DOHH2 (cell line): ENCODE measurements around the gene CIB4.

Experiments used
- H3F3A ChIP-seq: fragments of 200-600 bp; sonication (generic), shearing (Covaris generic); 2 replicates; pipeline ENCODE4 v1.6.0; 2016; ENCODE audit warnings: antibody characterized with exemption, mild to moderate bottlenecking; ENCODE audit not compliant: control insufficient read depth, insufficient read depth
- H3K27ac ChIP-seq: fragments of 200-600 bp; sonication (generic); 2 replicates; pipeline ENCODE4 v1.5.1; 2014; ENCODE audit warnings: low read depth, mild to moderate bottlenecking, low read length, moderate library complexity
- H3K27me3 ChIP-seq: fragments of 200-600 bp; sonication (generic); 2 replicates; pipeline ENCODE4 v1.6.1; 2014; ENCODE audit warnings: mild to moderate bottlenecking, low read length, mixed read lengths; ENCODE audit not compliant: control insufficient read depth
- H3K36me3 ChIP-seq: fragments of 200-600 bp; sonication (generic); 2 replicates; pipeline ENCODE4 v1.6.1; 2014; ENCODE audit warnings: mild to moderate bottlenecking, low read length, moderate library complexity, mixed read lengths; ENCODE audit not compliant: control insufficient read depth
- H3K4me1 ChIP-seq: fragments of 200-600 bp; sonication (generic); 2 replicates; pipeline ENCODE4 v1.6.1; 2014; ENCODE audit warnings: mild to moderate bottlenecking, low read length, mixed read lengths; ENCODE audit not compliant: control insufficient read depth
- H3K4me2 ChIP-seq: fragments of 200-600 bp; sonication (generic); 2 replicates; pipeline ENCODE4 v1.6.0; 2014; ENCODE audit warnings: mild to moderate bottlenecking, low read length, moderate library complexity
- H3K4me3 ChIP-seq: fragments of 200-600 bp; sonication (generic); 2 replicates; pipeline ENCODE4 v1.5.1; 2014; ENCODE audit warnings: mild to moderate bottlenecking, low read length, mixed read lengths
- H3K79me2 ChIP-seq: fragments of 200-600 bp; sonication (generic); 2 replicates; pipeline ENCODE4 v1.6.1; 2014; ENCODE audit warnings: mild to moderate bottlenecking, low read length, mixed read lengths; ENCODE audit not compliant: control insufficient read depth
- H3K9me2 ChIP-seq: fragments of 200-600 bp; sonication (generic); replicated peaks from 2 replicates; pipeline ENCODE4 v1.6.1; 2014; ENCODE audit warnings: mild to moderate bottlenecking, low read length, mixed read lengths; ENCODE audit not compliant: control insufficient read depth
- H3K9me3 ChIP-seq: fragments of 200-600 bp; sonication (generic); 2 replicates; pipeline ENCODE4 v1.6.1; 2014; ENCODE audit warnings: antibody characterized with exemption, low read length, mixed read lengths; ENCODE audit not compliant: control insufficient read depth, insufficient read depth
- H4K20me1 ChIP-seq: fragments of 200-600 bp; sonication (generic); 2 replicates; pipeline ENCODE4 v1.6.0; 2014; ENCODE audit warnings: low read depth, mild to moderate bottlenecking, antibody characterized with exemption, low read length, moderate library complexity; ENCODE audit not compliant: control insufficient read depth, insufficient read depth
- CTCF ChIP-seq: fragments of 200-600 bp; sonication (generic); IDR thresholded peaks from one replicate; pipeline ENCODE4 v1.5.1; 2014; ENCODE audit warnings: antibody characterized with exemption, mild to moderate bottlenecking, low read depth, low read length; ENCODE audit not compliant: poor library complexity, severe bottlenecking
- EZH2phosphoT487 ChIP-seq: fragments of 200-600 bp; sonication (generic); IDR thresholded peaks from 2 replicates; pipeline ENCODE4 v1.6.1; 2017; ENCODE audit warnings: borderline replicate concordance, mild to moderate bottlenecking, antibody characterized with exemption, low read length, moderate library complexity, mixed read lengths

The CIB4 gene

GRCh38 chr2:26640781-26641564 lies at the start of gene CIB4:
Gene CIB4, minus strand, starts transcription at chr2:26641366. Its CDS starts 52 bp downstream, at chr2:26641314.
- no peaks in the 10 kb centered on the region for H3K4me1 ChIP-seq
- no peaks in the 10 kb centered on the region for H3K36me3 ChIP-seq
- H3K9me3 ChIP-seq: no peaks in the 10 kb centered on the region
- peaks cover 5% of the 10 kb centered on the region; the same call in 1 of the 2 replicates for H3K27me3 ChIP-seq
- TF ChIP-seq CTCF (no peak), EZH2phosphoT487 (no peak)
- no peaks in the 10 kb centered on the region for H4K20me1 ChIP-seq
- no peaks in the 10 kb centered on the region for H3K79me2 ChIP-seq
- no peak within 1 kb of the TSS for H3K4me2 ChIP-seq
- H3F3A ChIP-seq: no peaks in the 10 kb centered on the region
- H3K4me3 ChIP-seq: no peak within 1 kb of the TSS
- H3K9me2 ChIP-seq: no peaks in the 10 kb centered on the region
- H3K27ac ChIP-seq: no peak within 1 kb of the TSS

GRCh38 chr2:26687801-26688200 lies 46.6 kb upstream of the CIB4 start:
- Histone ChIP-seq H4K20me1 (no peaks in the 10 kb centered on the region), H3K9me3 (no peaks in the 10 kb centered on the region), H3K4me1 (no peaks in the 10 kb centered on the region), H3F3A (no peaks in the 10 kb centered on the region), H3K27ac (no peak overlapping the region), H3K4me3 (no peak overlapping the region), H3K36me3 (no peaks in the 10 kb centered on the region), H3K9me2 (no peaks in the 10 kb centered on the region), H3K79me2 (no peaks in the 10 kb centered on the region), H3K4me2 (no peak overlapping the region), H3K27me3 (peaks cover 27% of the 10 kb centered on the region)
- no peak for TF ChIP-seq CTCF
- TF ChIP-seq EZH2phosphoT487: no peak

GRCh38 chr2:26687328-26687727 lies 46.2 kb upstream of the CIB4 start:
- no peak overlapping the region for H3K27ac ChIP-seq
- peaks cover 27% of the 10 kb centered on the region for H3K27me3 ChIP-seq
- no peaks in the 10 kb centered on the region for H3K9me2 ChIP-seq
- H3K4me2 ChIP-seq: no peak overlapping the region
- no peaks in the 10 kb centered on the region for H3K79me2 ChIP-seq
- H4K20me1 ChIP-seq: no peaks in the 10 kb centered on the region
- H3K4me3 ChIP-seq: no peak overlapping the region
- H3F3A ChIP-seq: no peaks in the 10 kb centered on the region
- no peaks in the 10 kb centered on the region for H3K36me3 ChIP-seq
- no peaks in the 10 kb centered on the region for H3K9me3 ChIP-seq
- no peak for TF ChIP-seq CTCF
- no peak for TF ChIP-seq EZH2phosphoT487
- no peaks in the 10 kb centered on the region for H3K4me1 ChIP-seq
